ENCODE measurements around the gene CEACAM16.
A peak's percentile ranks its signal among the peaks of the same experiment; 100 is the strongest.

The CEACAM16 gene

DNA sequence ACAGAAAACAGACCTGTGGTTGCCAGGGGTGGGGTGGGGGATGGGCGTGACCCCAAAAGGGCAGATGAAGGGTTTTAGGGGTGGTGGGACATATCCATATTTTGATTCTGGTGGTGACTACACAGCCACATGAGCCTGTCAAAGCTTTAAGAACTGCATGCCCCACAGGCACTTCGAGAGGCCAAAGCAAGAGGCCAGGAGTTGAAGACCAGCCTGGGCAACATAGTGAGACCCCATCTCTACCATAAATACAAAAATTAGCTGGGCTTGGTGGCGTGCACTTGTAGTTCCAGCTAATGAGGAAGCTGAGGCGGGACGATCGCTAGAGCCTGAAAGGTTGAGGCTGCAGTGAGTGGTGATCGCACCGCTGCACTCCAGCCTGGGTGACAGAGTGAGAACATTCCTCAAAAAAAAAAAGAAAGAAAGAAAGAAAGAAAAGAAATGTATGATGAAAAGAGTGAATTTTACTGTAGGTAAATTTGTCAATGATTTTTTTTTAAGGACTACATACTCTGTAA is 30.6 kb downstream of the CEACAM16 start:
- DNase-seq, result no peak

DNA sequence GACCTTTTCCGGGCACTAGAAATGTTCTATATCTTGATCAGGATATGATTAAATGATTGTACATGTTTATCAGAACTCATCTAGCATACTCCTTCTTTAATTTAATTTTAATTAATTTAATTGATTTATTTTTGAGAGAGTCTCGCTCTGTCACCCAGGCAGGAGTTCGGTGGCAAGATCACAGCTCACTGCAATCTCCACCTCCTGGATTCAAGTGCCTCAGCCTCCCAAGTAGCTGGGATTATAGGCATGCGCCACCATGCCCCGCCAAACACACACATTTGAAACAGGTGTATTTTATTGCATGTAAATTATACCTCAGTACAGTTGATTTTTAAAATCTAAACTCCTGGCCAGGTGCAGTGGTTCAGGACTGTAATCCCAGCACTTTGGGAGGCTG is 32.1 kb downstream of the CEACAM16 start:
- DNase-seq, result no peak

DNA sequence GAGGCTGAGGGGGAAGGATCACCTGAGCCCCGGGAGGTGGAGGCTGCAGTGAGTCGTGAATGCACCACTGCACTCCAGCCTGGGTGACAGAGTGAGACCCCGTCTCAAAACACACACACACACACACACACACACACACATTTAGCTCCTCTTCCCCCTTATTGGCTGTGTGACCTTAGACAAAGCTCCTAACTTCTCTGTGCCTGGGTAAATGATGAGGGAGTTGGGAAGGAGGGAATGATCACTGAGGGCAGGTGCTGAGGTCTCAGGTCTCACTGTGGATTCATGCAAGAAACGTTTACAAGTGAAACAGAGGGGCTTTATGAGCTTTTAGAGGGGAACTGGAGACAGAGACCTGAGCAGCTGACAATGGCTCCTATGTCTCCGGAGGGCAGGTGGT is 32.7 kb downstream of the CEACAM16 start:
- DNase-seq, result no peak

DNA sequence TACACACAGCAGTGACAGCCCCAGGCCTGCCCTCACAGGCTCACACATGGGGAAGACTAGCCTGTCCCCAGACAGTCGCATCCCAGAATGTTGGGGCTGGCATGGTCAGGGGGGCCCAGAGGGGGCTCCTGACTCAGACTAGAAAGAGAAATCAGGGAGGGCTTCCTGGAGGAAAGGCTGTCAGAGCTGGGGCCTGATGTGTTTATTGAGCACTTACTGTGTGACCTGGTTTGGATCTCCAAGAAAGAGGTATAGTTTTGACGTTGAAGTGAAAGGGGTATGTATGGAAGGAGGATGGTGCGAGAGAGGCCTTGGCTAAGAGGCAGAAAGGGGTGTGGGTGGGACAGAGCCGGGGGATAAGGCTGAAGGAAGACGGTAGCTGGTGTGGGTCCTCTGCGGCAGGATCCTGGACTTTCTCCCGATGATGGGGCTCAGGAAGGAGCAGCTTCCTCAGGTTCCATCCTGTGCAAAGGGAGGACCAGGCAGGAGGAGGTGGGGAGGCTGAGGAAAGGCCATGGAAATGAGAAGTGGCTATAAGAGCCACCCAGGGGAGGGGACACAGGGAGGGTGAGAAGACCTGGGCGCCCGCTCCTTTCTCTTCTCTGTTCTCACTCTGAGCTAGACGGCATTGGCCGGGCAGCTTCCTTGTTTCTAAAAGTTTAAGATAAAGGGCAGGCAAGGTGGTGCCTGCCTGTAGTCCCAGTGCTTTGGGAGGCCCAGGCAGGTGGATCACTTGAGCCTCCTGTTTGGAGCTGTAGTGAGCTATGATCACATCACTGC is 33.5 kb downstream of the CEACAM16 start:
- DNase-seq, result no peak

DNA sequence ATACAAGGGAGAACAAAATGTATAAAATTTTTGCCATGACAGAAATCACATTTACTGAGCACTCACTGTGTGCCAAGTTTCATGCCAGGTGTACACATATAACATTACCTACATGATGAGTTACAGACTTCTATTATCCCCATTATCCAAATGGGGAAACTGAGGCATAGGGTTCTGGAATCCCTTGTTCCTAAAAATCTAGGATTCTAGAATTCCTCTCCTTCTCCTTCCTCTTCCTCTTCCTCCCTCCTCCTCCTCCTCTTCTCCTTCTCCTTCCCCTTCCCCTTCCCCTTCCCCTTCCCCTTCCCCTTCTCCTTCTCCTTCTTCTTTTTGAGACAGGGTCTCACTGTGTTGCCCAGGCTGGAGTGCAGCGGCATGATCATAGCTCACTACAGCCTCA is 35.4 kb downstream of the CEACAM16 start:
- DNase-seq, result no peak

DNA sequence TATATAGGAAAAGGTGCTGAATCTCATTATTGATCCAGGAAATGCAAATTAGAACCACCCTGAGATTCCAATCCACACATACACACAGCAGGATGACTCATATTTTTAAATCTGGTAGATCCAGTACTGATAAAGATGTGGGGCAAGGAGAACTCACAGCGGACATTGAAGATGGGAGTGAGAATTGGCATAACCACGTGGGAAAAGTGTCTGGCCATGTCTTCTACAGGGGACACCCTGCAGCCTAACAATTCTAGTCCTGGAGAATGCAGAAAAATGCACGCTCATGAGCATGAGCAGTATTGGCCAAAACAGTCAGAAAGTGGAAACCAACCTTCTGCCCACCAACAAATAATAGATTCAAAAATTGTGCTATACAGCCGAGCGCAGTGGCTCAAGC is 36.1 kb downstream of the CEACAM16 start:
- no peak for DNase-seq

DNA sequence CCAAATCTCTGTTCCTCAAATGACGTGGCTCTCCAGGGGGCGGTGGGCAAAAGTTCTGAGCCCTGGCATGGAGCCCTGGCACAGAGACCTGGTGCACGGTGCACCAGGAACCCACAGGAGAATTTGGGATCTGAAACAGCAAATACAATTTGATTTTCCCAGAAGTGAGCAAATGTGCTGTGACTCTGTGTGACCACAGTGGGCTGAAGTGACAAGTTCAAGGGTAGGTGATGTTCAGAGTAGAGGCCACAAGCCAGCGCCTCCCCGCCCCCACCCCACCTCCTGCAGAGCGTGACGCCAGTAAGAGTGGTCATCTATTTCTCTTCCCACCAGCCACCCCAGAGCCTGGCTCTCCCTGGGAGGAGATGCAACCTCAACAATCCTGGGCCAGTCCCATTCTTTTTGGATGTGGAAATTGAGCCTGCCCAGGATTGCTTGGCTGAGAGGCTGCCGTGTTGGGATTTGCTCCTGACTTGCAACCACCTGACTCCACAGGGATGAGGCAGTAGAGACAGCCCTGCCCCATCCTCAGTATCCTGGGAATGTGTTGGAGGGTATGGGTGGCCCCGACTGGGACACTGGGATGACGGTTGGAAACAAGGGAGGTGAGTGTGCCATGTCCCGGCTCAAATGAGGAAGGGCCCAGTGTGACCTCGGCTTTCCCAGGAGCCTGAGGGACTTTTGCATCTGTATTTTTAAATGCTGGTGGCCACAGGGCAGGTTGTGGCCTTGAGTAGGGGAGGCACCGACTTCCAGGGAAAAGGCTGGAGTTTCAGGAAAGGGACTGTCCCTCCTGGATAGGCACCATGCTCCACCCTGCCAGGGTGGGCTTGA is 38.5 kb downstream of the CEACAM16 start:
- peak; percentile 73 for DNase-seq

DNA sequence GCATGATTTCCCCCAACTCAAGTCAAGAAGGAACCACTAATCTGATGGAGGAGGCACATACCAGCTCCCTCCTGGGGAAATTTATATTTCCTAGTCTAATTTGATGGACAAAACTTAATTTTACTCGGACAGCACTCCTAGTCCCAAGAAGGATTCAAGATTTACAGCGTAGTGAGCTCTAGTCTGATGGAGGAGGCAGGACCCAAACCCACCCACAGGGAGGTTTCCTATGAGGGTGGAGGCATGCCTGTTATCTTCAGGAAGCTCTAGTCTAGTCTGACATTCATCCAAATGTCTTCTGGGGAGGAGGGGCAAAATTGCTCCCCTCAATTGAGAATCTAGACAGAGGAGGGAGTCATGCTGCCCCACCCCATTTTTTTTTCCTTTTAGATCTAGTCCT is 39.2 kb downstream of the CEACAM16 start:
- no peak for DNase-seq

DNA sequence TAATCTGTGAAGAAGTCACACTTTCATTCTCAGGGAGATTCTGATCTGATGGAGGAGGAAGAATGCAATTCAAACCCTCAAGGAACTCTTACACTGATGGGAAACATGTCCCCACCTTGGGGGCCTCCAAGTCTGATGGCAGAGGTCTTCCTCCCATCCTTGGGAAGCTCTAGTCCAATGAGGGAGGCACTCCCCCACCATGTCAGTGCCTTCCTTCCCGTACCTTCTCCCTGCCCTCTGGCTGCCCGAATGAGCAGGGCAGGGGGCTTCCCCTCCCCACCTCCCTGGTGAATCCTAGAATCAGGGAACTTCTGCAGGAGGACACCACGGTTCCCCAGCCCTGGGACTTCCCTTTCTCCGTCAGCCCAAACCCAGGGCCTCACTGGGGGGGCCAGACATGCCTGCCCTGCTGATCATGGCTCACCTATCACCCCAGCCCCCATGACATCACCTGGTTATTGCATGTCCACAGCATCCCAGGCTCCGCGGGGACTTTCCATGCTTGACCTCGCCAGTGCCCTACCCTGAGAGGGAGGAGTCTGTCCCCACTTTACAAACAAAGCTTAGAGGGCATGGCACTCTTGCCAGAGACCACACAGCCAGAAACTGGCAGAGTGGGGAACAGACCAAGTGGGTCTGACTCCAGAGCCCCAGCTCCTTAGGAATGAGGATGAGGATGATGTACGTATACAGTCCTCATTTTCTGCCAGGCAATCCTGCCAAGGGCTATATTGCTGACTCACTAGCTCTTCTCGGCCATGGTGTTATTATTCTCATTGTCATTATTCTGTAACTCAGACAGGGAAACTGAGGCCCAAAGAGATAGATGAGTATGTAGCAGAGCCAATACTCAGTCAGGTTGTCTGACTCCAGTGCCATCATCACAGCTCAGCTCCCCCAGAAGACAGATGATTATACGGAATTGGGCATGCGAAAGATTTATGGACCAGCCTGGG is 39.9 kb downstream of the CEACAM16 start:
- DNase-seq, result peak; percentile 94

DNA sequence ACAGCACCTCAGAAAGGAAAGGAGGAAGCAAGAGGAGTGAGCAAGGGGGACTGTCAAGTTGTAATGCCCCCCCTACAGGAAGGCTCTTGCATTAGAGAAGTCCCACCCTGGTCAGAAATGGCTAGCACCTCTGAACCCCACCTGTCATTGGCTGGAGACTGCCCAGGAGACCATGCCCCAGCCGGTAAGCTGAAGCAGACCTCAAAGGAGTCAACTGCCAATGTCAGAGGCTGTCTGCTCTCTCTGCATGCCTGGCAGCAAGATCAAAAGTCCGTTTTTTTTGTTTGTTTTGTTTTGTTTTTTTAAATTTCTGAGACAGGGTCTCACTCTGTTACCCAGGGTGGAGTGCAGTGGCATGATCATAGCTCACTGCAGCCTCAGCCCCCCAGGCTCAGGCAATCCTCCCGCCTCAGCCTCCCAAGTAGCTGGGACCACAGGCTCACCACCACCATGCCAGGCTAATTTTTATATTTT is 41.4 kb downstream of the CEACAM16 start:
- DNase-seq, result no peak

DNA sequence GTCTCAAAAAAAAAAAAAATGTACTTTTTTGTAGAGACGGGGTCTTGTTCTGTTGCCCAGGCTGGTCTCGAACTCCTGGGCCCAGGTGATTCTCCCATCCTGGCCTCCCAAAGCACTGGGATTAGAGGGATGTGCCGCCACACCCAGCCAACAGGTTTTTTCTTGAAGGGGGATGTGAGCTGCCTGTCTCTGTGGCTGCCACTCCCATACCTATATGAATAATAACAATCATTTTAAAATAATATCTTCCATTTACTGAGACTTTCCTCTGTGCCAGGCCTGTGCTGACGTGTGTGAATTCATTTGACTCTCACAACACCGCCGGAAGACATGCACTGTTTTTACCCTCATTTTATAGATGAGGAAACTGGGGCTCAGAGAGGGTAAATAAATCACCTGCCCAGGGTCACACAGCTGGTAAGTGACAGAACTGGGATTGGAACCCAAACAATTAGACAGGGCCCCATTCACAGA is 42.3 kb downstream of the CEACAM16 start:
- no peak for DNase-seq

DNA sequence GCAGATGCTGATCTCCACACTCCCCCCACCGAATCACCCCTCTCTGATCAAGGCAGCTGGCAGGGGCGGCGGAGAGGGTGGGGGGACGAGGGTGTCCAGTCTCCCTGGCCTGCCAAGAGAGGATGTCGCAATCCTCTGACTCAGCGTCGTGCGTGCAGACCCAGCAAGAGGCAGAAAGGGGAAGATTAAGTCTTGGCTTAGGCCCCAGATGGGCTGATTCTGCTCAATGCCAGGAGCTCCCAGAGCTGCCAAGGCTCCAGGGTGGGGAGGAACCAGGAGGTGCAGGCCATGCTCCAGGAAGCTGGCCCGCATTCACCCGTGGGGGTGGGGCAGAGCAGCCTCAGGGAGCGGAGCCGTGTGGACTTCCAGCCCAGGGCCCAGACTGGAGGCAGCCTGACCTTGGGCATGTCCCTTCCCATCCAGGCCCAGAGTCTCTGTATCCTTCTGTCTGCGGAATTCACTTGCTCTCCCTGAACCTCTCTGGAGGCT is 42.9 kb downstream of the CEACAM16 start:
- peak; percentile 98 for DNase-seq

DNA sequence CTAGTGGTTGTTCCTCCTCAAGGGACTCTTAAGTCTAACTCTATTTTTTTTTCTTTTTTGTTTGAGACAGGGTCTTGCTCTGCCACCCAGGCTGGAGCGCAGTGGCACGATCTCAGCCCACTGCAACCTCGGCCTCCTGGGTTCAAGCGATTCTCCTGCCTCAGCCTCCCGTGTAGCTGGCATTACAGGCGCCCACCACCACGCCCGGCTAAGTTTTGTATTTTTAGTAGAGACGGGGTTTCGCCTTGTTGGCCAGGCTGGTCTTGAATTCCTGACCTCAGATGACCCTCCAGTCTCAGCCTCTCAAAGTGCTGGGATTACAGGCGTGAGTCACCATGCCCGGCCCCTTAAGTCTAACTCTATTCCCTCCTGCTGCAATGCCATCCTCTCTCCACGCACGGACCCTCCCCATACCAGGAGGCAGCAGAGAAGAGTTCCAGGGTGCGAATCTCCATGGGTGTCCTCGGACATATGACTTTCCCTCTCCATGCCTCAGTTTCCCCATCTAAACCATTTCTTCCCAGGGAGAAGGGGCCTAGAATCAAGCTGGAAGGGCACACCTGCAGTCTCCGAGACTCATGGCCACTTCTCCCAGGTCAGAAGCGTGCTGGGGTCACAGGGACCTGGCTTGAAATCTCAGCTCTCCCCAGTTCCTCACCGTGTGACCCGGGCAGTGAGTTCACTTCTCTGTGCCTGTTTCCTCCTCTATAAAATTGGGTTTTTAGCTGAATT is 43.5 kb downstream of the CEACAM16 start:
- peak; percentile 51 for DNase-seq

DNA sequence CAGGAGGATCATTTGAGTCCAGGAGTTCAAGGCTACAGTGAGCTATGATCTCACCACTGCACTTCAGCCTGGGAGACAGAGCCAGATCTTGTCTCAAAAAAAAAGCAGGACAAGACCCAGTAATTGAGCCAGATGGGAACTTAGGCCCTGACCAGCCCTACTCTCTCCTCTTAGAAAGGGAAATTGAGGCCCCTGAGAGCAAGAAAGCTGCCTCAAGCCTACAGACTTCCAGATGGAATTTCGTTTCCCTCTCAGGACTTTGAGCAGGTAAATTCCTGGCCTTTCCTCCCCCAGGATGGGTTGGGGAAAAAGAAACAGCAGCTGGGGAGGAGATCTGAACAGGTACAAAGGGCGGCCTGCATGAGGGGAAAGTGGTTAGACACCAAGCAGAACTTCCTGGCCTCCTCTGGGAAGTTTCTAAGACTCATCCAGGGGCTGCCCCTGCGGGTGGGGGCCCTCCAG is 46.0 kb downstream of the CEACAM16 start:
- no peak for DNase-seq

DNA sequence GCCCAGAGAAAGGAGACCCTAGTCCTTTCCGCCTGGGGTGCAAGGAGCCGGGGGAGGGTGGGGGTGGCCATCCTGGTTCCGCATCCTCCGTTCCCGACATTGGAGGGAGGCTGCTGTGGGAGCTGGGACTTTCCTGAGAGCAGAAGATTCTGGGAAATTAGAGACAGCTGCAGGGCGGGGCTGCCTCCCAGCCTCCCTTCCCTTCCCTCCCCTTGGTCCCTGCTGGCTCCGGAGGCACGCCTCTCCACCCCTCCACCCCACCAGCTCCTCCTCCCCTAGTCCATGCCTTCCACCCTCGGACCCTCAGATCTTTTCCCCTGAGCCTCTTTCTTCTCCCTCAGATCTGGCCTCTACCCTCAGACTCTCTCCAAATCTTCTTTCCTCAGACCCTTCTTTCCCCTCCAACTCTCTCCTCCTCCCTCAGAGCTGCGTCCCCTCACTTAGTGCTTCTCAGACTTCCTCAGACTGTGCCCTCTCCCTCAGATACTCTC is 46.4 kb downstream of the CEACAM16 start:
- DNase-seq, result peak; percentile 66

DNA sequence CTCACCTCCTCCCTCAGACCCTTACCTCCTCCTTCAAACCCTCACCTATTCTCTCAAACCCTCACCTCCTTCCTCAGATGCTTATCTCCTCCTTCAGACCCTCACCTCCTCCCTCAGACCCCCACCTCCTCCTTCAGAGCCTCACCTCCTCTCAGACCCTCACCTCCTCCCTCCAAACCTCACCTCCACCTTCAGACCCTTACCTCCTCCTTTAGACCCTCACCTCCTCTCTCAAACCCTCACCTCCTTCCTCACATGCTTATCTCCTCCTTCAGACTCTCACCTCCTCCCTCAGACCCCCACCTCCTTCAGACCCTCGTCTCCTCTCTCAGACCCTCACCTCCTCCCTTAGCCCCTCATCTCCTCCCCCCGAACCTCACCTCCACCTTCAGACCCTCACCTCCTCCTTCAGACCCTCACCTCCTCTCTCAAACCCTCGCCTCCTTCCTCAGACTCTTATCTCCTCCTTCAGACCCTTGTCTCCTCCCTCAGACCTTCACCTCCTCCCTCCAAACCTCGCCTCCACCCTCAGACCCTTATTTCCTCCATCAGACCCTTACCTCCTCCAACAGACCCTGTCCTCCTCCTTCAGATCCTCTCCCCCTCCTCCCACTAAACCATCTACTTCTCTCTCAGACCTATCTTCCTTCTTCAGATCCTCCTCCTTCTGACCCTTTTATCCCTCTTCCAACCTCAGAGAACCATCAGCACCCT is 47.1 kb downstream of the CEACAM16 start:
- DNase-seq, result no peak

DNA sequence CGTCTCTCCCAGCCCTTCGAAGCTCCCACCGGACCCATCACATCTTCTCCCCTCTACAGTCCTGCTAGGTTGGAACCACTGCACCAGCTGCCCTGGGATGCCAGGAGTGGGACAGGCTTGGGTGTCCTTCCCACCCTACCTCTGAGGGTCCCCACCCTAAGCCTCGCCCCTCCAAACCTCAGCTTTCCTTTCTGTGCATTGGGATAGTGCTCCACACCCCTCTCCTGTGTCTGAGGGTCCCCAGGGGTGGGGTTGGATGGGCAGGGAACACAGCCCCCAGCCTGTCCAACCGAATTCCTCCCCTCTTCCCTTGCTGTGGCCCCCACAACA is 47.6 kb downstream of the CEACAM16 start:
- no peak for DNase-seq

DNA sequence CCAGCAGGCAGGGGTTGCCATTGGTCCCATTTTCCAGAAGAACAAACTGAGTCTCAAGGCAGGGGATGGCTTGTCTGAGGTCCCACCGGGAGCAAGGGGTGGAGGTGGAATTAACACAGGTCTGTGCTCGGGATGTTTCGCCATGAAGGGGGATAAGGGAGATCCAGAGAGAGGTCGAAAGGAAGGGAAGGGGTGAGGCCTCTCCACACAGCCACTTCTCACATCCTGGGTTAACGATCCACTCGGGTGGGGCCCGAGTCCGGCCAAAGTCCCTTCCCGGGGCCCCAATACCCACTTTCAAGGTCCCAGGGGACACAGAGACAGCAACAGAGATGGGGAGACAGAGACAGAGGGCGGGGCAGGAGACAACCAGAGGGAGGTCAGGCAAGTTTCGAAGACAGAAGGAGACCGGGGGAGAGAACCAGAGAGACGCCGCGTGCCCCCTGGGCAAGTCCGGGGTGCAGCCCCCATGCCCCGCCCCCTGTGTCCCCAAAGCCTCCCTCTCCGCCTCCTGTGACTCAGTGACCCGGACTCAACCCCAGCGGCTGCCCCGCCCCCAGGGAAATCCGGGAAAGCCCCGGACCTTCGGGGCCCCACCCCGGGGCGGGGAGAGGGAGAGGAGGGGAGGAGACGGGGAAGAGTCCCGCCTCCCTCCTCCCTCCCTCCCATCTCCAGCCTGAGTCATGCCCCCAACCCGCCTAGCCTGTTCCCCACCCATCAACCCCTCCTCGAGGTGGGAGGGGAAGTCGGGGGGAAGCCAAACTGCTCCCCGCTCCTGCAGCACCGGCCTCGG is 48.2 kb downstream of the CEACAM16 start:
- DNase-seq, result peak; percentile 95

DNA sequence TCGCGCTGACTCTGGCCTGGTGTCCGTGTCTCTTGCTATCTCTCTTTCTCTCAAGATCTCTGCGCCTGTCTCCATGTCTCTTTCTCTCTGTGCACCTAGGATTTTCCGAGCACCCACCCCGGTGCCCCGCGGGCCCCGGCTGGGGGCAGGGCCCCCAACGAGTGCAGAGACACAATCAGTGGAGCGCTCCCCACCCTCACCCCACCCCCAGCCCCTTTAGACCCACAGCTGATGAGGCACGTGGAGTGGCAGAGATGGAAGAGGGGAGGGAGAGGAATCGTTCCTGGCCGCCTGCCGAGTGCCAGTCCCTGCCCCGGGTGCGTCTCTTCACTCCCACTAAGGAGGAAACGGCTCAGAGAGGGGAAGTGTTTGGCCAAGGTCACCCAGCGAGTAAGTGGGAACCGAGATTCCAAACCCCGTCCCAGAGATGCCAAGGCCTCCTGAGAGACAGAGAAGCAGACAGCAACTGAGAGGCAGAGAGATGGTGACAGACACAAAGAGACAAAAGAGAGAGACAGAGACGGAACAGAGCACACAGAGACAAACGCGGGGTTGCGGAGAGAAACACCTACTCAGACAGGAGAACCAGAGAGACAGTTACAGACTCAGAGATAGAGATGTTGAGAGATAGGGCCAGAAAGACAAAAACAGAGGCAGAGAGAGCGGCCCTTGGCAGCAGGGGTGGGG is 48.9 kb downstream of the CEACAM16 start:
- DNase-seq, result peak; percentile 88
